ENCODE measurements around the gene MYOC. TPM values are rescaled to one million over a fixed set of nuclear protein-coding genes. Genes with fewer than 3 reads are reported as not detected.
"Not testable (repeated sequence)": the region's sequence is repeated elsewhere in the genome, so short reads cannot be mapped to it uniquely, and the experiment has no call there.

Gene MYOC
- total RNA-seq, 4 donors from 2014 or later = 5.0 to 17.4 (median 8.6) TPM

- no peak for ATAC-seq
These were observed 41.2 kb downstream of the MYOC start for GRCh38 chr1:171611306-171611705.

GRCh38 chr1:171610385-171610784 lies 42.1 kb downstream of the MYOC start:
- in situ Hi-C loops (cut with MboI; ENCODE audit: low sequenced_read_pairs in 4 of 4) = no loop called here
- no peaks in the 10 kb centered on the region for H3K36me3 ChIP-seq

More at GRCh38 chr1:171611306-171611705, 41.2 kb downstream of the MYOC start:
- Histone ChIP-seq H3K4me3 (no peak overlapping the region), H3K27me3 (no peaks in the 10 kb centered on the region), H3K27ac (no peak overlapping the region), H3K9me3 (no peaks in the 10 kb centered on the region), H3K4me1 (no peaks in the 10 kb centered on the region), H3K36me3 (no peaks in the 10 kb centered on the region)
- intact Hi-C loops (cut with DNase I; ENCODE audit: low total_unique reads) (no loop called here), in situ Hi-C loops (cut with MboI; ENCODE audit: low sequenced_read_pairs in 4 of 4) (no loop called here)
- TF ChIP-seq POLR2A (IDR thresholded peaks at IDR 0.05) = no peak
- no peak for TF ChIP-seq CTCF (IDR thresholded peaks at IDR 0.05 in 4 of 5, conservative IDR thresholded peaks at IDR 0.05 in 1 of 5)
- DNase-seq = no peak

GRCh38 chr1:171606402-171606941 lies 46.0 kb downstream of the MYOC start:
- Histone ChIP-seq H3K36me3 (no peaks in the 10 kb centered on the region), H3K27ac (no peak overlapping the region), H3K4me1 (no peaks in the 10 kb centered on the region), H3K4me3 (no peak overlapping the region), H3K27me3 (no peaks in the 10 kb centered on the region), H3K9me3 (no peaks in the 10 kb centered on the region)
- no peak for TF ChIP-seq CTCF (IDR thresholded peaks at IDR 0.05 in 4 of 5, conservative IDR thresholded peaks at IDR 0.05 in 1 of 5)
- no peak for TF ChIP-seq POLR2A (IDR thresholded peaks at IDR 0.05)
- in situ Hi-C loops (cut with MboI; ENCODE audit: low sequenced_read_pairs in 4 of 4) = no loop called here
- intact Hi-C loops (cut with DNase I; ENCODE audit: low total_unique reads) = no loop called here
- DNase-seq = no peak
- ATAC-seq = no peak

More at GRCh38 chr1:171610385-171610784, 42.1 kb downstream of the MYOC start:
- DNase-seq (no peak), ATAC-seq (no peak)
- Histone ChIP-seq H3K27ac (no peak overlapping the region), H3K27me3 (no peaks in the 10 kb centered on the region), H3K4me3 (no peak overlapping the region), H3K9me3 (no peaks in the 10 kb centered on the region), H3K4me1 (no peaks in the 10 kb centered on the region)
- TF ChIP-seq POLR2A (IDR thresholded peaks at IDR 0.05) (no peak), CTCF (IDR thresholded peaks at IDR 0.05 in 4 of 5, conservative IDR thresholded peaks at IDR 0.05 in 1 of 5) (no peak)
- intact Hi-C loops (cut with DNase I; ENCODE audit: low total_unique reads) = no loop called here

- in situ Hi-C loops (cut with MboI; ENCODE audit: low sequenced_read_pairs in 4 of 4); H3K36me3 ChIP-seq; ATAC-seq; H3K27me3 ChIP-seq; H3K27ac ChIP-seq; DNase-seq; H3K9me3 ChIP-seq; intact Hi-C loops (cut with DNase I; ENCODE audit: low total_unique reads); H3K4me3 ChIP-seq; H3K4me1 ChIP-seq: not testable (repeated sequence)
These were observed 49.4 kb downstream of the MYOC start for GRCh38 chr1:171603042-171603441.

- in situ Hi-C loops (cut with MboI; ENCODE audit: low sequenced_read_pairs in 4 of 4) = no loop called here
These were observed 51.6 kb downstream of the MYOC start for GRCh38 chr1:171600862-171601261.

GRCh38 chr1:171600310-171600709 lies 52.2 kb downstream of the MYOC start:
- DNase-seq; H3K4me3 ChIP-seq; H3K27me3 ChIP-seq; intact Hi-C loops (cut with DNase I; ENCODE audit: low total_unique reads); H3K4me1 ChIP-seq; H3K27ac ChIP-seq; ATAC-seq; H3K36me3 ChIP-seq; in situ Hi-C loops (cut with MboI; ENCODE audit: low sequenced_read_pairs in 4 of 4); H3K9me3 ChIP-seq: not testable (repeated sequence)

More at GRCh38 chr1:171600862-171601261, 51.6 kb downstream of the MYOC start:
- Histone ChIP-seq H3K27me3 (no peaks in the 10 kb centered on the region), H3K9me3 (no peaks in the 10 kb centered on the region), H3K4me1 (no peaks in the 10 kb centered on the region), H3K36me3 (no peaks in the 10 kb centered on the region), H3K27ac (no peak overlapping the region), H3K4me3 (no peak overlapping the region)
- DNase-seq (no peak), ATAC-seq (no peak)
- TF ChIP-seq CTCF (IDR thresholded peaks at IDR 0.05 in 4 of 5, conservative IDR thresholded peaks at IDR 0.05 in 1 of 5) (no peak), POLR2A (IDR thresholded peaks at IDR 0.05) (no peak)
- intact Hi-C loops (cut with DNase I; ENCODE audit: low total_unique reads) = no loop called here
